ENCODE data around the gene IDS. TPM values are rescaled to one million over a fixed set of nuclear protein-coding genes. Genes with fewer than 3 reads are reported as not detected.
"Not testable (repeated sequence)": the region's sequence is repeated elsewhere in the genome, so short reads cannot be mapped to it uniquely, and the experiment has no call there.

IDS gene
- total RNA-seq, 1 donor from 2014 or later: 23.2 TPM

DNA sequence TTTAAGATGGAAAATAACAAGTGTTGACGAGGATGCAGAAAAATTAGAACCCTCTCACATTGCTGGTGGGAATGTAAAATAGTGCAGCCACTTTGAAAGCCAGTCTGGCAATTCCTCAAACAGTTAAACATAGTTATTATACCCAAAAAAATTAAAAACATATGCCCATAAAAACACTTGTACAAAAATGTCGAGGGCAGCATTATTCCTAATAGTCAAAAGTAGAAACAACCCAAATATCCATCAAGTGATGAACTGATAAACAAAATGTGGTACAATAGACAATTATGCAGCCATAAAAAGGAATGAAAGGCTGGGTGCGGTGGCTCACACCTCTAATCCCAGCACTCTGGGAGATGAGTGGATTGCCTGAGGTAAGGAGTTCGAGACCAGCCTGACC lies 6.3 kb downstream of the IDS start:
- no peak for ATAC-seq

DNA sequence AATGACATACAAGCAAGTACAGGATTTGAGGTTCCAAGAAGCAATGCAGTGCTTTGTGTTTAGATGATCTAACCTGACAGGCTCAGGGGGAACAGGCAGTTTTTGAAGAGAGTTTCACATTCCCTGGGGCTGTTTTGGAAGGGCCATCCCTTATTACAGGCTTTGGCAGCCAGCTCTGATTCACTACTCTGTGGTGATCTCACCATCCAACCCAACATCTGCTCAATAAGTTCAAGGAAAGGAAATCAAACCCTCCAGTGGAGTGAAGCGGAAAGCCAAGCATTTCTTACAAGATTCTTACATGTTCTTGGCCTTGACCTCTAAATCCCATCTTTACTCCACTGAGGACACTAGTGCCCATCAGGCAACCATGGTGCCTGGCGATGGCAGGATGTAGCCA lies 7.5 kb downstream of the IDS start:
- ATAC-seq: peak; percentile 59

DNA sequence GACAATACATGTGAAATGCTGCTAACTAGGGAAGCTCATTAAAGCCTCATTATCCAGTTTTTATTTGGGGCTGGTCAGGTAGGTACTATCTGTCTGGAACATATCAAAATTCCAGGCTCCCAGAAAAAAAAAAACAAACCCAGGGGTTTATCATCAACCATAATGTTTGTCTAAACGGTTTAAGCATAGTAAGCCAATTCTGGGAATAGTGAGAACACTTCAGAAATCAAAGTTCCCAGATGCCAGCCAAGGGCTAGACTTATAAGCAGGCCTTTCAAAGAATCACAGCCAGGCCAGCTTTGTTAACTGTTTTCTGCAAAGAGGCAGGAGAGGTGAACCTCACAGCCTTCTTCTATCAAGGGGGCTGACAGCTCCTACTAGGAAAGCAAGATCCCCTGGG lies 8.1 kb downstream of the IDS start:
- ATAC-seq: no peak

GRCh38 chrX:149495573-149496071 lies 9.5 kb downstream of the IDS start:
- peak; percentile 87 for ATAC-seq

- ATAC-seq: peak; percentile 45
These were observed 10.1 kb downstream of the IDS start for GRCh38 chrX:149494844-149495565.

- no peak for ATAC-seq
These were observed 11.2 kb downstream of the IDS start for GRCh38 chrX:149493567-149494562.

- no peak for ATAC-seq
These were observed 13.3 kb downstream of the IDS start for GRCh38 chrX:149491812-149492211.

DNA sequence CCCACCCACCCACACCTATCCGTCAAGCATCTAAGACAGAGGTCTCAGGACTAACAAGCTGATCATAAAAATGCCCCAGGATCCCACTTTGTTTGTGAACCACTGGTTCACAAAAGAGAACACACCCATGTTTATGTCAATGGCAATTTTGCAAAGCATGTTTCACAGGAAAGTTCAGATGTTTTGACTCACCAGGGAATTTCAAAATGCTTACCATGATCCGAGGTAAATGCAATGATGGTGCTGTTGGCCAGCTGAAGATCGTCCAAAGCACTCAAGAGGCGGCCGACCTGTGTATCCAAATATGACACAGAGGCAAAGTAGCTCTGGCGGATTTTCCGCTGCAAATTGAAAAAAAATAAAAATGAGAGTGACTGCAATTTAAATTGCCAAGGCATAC lies 15.0 kb downstream of the IDS start:
- peak; percentile 36 for ATAC-seq

- ATAC-seq: not testable (repeated sequence)
These were observed 16.6 kb downstream of the IDS start for GRCh38 chrX:149488411-149489052.

- not testable (repeated sequence) for ATAC-seq
These were observed 17.1 kb downstream of the IDS start for GRCh38 chrX:149488008-149488407.

DNA sequence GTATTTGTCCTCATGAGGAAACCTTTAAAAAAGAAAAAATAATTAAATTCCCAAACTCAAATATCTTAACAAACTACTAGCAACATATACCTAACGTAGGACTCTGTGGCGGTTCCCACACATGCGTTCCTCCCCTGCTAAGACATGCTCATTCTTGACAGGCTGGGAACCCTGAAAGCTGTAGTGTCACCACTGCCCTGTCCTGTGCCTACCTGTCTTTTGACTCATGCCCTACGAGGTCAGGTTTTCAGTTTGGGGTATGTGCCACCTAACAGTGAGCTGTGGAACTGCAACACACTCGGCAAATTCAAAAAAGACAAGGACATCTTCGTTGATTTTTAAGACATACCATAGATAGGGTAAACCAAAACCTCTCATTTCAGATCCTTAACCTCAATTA lies 17.8 kb downstream of the IDS start:
- peak; percentile 87 for ATAC-seq

DNA sequence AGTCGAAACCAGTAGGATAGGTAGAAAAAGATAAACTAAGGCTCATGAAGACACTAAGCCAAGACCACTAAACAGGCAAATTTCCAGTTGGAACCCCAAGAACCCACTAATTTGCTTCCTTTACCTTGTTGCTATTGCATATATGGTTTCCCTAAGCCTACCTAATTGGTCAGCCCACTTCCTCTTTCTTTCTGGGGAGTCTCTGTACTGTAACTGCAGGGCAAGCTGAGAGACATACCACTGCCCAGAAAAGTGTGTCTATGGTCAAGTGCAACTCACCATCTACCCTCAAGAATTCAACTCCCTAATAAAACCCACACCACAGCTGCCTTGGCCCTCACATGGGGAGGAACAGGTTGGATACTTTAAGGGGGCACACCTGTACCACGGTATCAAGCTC lies 28.6 kb downstream of the IDS start:
- ATAC-seq: no peak

DNA sequence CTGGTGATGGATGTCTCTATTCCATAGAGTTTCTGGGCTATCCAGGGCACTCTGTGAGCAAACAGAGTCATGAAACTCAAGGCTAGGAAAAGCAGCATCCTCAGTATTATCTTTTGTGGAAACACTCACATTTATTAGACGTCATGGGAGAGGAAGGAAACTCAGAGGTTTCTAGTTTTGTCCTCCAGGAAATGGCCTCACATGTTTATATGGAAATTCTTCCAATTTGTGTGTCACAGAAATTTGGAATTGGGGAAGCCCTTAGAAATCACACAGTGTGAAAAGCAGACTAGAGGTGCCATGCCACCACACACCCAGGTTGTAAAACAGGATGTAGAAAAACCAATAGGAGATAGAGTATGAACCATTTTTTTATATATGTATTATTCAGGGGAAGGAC lies 31.1 kb downstream of the IDS start:
- no peak for ATAC-seq

DNA sequence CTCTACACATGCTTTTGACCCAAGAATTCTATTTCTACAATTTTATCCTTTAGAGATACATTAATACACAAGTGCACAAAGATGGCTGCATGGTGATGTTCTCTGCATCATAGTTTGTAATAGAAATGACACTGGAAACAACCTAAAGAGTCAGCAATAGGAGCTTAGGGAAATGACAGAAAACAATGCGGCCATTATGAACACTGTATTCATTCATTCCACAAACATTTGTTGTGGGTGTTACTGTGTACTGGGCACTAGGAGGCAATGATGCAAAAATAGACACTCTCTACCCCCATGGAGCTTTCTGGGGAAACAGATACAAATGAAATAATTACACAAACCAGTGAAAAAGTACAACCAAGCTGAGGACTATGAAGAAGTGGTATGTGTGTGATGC lies 32.0 kb downstream of the IDS start:
- no peak for ATAC-seq

DNA sequence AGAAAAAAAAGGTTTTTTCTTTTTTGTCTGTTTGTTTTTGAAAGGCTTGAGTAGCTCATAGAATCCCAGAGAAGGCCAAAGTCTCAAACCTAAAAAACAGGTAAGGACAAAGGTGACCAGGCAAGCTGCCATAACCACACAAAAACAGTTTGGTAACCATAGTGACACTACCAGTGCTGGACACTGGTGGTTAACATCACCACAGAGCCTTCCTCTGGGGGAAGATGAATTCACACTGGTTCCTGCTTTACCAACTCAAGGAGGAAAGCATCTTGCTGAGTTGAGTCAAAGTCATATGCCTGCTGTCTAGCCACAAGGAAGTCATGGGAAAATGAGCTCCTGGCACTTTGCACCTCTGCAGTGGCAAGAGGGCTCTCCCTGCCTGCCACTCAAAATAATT lies 32.5 kb downstream of the IDS start:
- no peak for ATAC-seq

GRCh38 chrX:149471397-149471796 lies 33.7 kb downstream of the IDS start:
- ATAC-seq: no peak

DNA sequence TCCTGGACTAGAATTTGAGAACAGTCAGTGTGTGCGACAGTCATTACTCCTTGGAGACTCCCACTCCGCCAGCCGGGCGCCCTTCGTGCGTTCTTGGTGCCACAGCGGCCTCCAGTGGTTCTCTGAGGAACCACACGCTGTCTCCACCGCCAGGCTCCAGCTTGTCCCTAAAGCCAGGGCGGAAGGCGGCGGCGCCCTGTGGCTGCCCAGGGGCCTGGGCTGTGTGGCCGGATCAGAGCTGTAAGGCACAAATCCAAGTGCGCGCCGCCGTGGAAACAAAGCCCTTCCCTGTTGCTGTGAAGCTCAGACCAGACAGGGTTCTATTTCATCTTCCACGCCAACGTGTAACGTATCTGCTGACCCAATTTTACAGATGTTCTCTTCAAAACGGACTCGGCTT lies 34.2 kb downstream of the IDS start:
- ATAC-seq: peak; percentile 89

DNA sequence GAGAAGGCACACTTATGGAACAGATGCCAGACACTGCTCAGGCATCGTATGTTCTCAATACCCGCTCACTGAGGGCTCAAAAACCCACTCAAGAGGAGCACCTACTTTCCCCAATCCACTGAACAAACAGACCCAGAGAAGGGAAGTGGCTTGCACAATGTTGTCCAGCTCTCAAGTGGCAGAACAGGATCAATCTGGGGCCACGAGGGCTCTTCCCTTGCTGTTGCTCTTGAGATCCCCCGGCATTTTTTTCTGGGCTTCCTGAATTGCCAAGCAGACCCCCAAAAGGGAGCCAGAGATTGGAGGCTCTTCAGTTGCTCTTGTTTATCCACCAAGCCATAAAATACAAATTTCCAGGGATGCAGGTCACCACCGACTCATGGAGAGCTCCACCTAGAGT lies 35.7 kb downstream of the IDS start:
- no peak for ATAC-seq

GRCh38 chrX:149467920-149468319 lies 37.2 kb downstream of the IDS start:
- no peak for ATAC-seq

- ATAC-seq: no peak
These were observed 37.6 kb downstream of the IDS start for GRCh38 chrX:149467461-149467860.

- ATAC-seq: no peak
These were observed 42.3 kb downstream of the IDS start for GRCh38 chrX:149462849-149463248.

- ATAC-seq: no peak
These were observed 43.4 kb downstream of the IDS start for GRCh38 chrX:149461746-149462145.

DNA sequence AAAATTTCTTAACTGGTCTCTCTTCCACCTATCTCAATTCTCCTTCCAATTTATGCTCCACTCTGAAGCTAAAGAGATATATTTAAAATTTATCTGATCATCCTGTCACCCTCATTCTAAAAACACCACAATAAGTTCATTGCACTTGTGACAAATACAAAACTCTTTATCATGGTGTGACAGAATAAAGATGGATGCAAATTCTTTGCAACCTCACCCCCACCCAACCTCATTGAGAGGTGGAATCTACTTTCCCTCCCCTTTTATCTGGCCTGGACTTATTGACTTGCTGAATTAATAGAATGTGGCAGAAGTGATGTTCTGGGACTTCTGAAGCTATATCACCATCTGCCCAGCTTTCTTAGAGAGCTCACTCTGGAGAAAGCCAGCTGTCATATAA lies 46.5 kb downstream of the IDS start:
- ATAC-seq: no peak
